Body of pancreas (tissue), 4 donors: ENCODE results near the gene VSTM4. TPM values are rescaled to one million over a fixed set of nuclear protein-coding genes. Genes with fewer than 3 reads are reported as not detected.

ENCODE experiments used
- ATAC-seq: fragments of 150-250 bp; one replicate; pipeline ENCODE4 v1.9.1; 2016
- DNase-seq, 4 donors: peaks; one replicate each; pipeline ENCODE4 v3.0.0-alpha.2; 2019
- H3K27ac ChIP-seq, 4 donors: fragments of 200-600 bp; sonication (generic); 1 replicate in 3 of 4; 2 replicates in 1 of 4; pipeline versions ENCODE4 v1.5.1 to v1.6.1; 2016 to 2019; ENCODE audit warnings: mild to moderate bottlenecking in 1 of 4, mixed read lengths in 1 of 4, moderate library complexity in 1 of 4
- H3K27me3 ChIP-seq, 2 donors: fragments of 200-600 bp; sonication (generic); one replicate each; pipeline ENCODE4 v1.6.0; 2016; ENCODE audit warnings: mild to moderate bottlenecking in 1 of 2
- H3K36me3 ChIP-seq, 2 donors: fragments of 200-600 bp; sonication (generic); replicated peaks in 1 of 2; 2 replicates each; pipeline ENCODE4 v1.5.1; 2016; ENCODE audit warnings: low read depth in 2 of 2; ENCODE audit not compliant: insufficient read depth in 1 of 2
- H3K4me1 ChIP-seq: fragments of 200-600 bp; sonication (generic); one replicate; pipeline ENCODE4 v1.6.0; 2016
- H3K4me3 ChIP-seq, 2 donors: fragments of 200-600 bp; sonication (generic); 1 replicate in 1 of 2; 2 replicates in 1 of 2; pipeline ENCODE4 v1.5.1; 2016 to 2019
- H3K9me3 ChIP-seq, 3 donors: fragments of 200-600 bp; sonication (generic); 1 replicate in 2 of 3; 2 replicates in 1 of 3; pipeline ENCODE4 v1.5.1; 2016
- CTCF ChIP-seq, 7 experiments: fragments of 450-650 bp in 4 of 7; fragments of 200-600 bp in 3 of 7; sonication (generic) in 3 of 7; IDR thresholded peaks; one replicate each; pipeline ENCODE4 v1.5.1; 2016 to 2019; ENCODE audit warnings: antibody characterized with exemption in 7 of 7
- POLR2A ChIP-seq, 3 donors: fragments of 450-650 bp; IDR thresholded peaks; one replicate each; pipeline ENCODE4 v1.6.1; 2016; ENCODE audit warnings: antibody characterized with exemption in 3 of 3, mild to moderate bottlenecking in 2 of 3
- WGBS, 2 donors: methylation state at CpG; one replicate each; pipeline ENCODE4 v1.1.5; 2017; 5-methylcytosine and 5-hydroxymethylcytosine counted together
- intact Hi-C: fragments of 100-400 bp; cut with DNase I; formaldehyde crosslinking; loops from one replicate; pipeline ENCODE4 v1.15.1; 2023
- total RNA-seq, 2 donors: library from RNA; depleted of rRNA; stranded (reverse); fragments of >200 nt; gene quantifications; one replicate each; pipeline ENCODE4 v1.1.0, GENCODE V29; 2016

VSTM4 gene
- total RNA-seq, 2 donors from 2014 or later: 3.4 to 5.6 TPM

GRCh38 chr10:49075743-49076142 lies 39.6 kb downstream of the VSTM4 start:
- ATAC-seq: no peak
- Histone ChIP-seq H3K9me3 (no peaks in the 10 kb centered on the region), H3K36me3 (no peaks in the 10 kb centered on the region), H3K4me3 (no peak overlapping the region), H3K4me1 (no peaks in the 10 kb centered on the region), H3K27ac (no peak overlapping the region), H3K27me3 (no peaks in the 10 kb centered on the region)
- DNase-seq: no peak
- no peak for TF ChIP-seq CTCF (IDR thresholded peaks at IDR 0.05)
- TF ChIP-seq POLR2A (IDR thresholded peaks at IDR 0.05): no peak
- WGBS, 2 donors: 80 to 88% methylated on average over 1 to 2 of the region's 2 CpGs
- intact Hi-C loops: no loop called here

- DNase-seq (no peak), ATAC-seq (no peak)
- 92 to 93% methylated on average over 2 to 5 of the region's 5 CpGs for WGBS, 2 donors
- Histone ChIP-seq H3K27ac (no peak overlapping the region), H3K9me3 (no peaks in the 10 kb centered on the region), H3K4me3 (no peak overlapping the region), H3K4me1 (no peaks in the 10 kb centered on the region), H3K27me3 (no peaks in the 10 kb centered on the region), H3K36me3 (no peaks in the 10 kb centered on the region)
- intact Hi-C loops: no loop called here
- TF ChIP-seq CTCF (IDR thresholded peaks at IDR 0.05) (no peak), POLR2A (IDR thresholded peaks at IDR 0.05) (no peak)
These were observed 40.3 kb downstream of the VSTM4 start for GRCh38 chr10:49074836-49075682.

DNA sequence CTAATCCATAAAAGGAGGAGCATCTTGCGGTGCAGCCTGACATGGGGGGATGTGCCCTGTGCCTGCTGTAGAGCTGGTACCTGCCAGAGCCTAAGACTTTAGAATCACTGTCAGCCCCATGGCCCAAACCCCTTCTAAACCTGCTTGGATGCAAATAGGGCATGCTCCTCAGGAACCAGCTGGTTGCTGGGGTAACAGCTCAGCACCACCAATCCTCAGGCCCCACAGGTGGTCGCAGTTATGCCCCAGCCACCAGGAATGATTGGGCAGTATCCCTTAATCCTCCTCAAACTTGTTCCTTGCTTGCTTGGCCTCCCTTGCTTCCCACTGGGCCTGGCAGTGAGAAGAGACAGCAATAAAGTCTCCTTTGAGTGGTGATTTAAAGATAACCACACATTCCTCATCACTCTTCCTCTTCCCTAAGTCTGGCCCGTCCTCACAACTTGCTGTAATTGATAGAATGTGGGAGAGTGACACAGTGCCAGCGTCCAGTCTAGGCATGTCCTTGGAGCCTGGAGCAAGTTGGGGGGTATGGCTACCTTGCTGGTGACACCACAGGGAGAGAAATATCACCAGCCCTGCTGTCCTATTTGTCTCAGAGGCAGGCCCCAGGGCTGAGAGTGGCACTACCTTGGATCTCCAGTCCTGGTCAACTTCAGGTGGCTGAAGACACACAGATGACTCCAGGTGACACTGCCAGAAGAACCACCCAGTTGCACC lies 43.0 kb downstream of the VSTM4 start:
- H3K27me3 ChIP-seq: no peaks in the 10 kb centered on the region
- H3K36me3 ChIP-seq: no peaks in the 10 kb centered on the region
- TF ChIP-seq POLR2A (IDR thresholded peaks at IDR 0.05) (no peak), CTCF (IDR thresholded peaks at IDR 0.05) (no peak)
- no peak for DNase-seq
- intact Hi-C loops: no loop called here
- 74 to 79% methylated on average over 2 to 4 of the region's 4 CpGs for WGBS, 2 donors
- ATAC-seq: no peak
- no peaks in the 10 kb centered on the region for H3K4me1 ChIP-seq
- H3K4me3 ChIP-seq: no peak overlapping the region
- H3K9me3 ChIP-seq: no peaks in the 10 kb centered on the region
- H3K27ac ChIP-seq: no peak overlapping the region

GRCh38 chr10:49071160-49071761 lies 44.1 kb downstream of the VSTM4 start:
- H3K27ac ChIP-seq: no peak overlapping the region
- H3K9me3 ChIP-seq: no peaks in the 10 kb centered on the region
- no peaks in the 10 kb centered on the region for H3K36me3 ChIP-seq
- no peak for ATAC-seq
- H3K4me1 ChIP-seq: no peaks in the 10 kb centered on the region
- no peaks in the 10 kb centered on the region for H3K27me3 ChIP-seq
- H3K4me3 ChIP-seq: no peak overlapping the region
- TF ChIP-seq POLR2A (IDR thresholded peaks at IDR 0.05) (no peak), CTCF (IDR thresholded peaks at IDR 0.05) (no peak)
- no peak for DNase-seq
- WGBS, 2 donors: 69 to 78% methylated on average over 7 of the region's 7 CpGs
- intact Hi-C loops: no loop called here
